Stimulated activated naive B cell treated with anti-CD40 and anti-IgM and Interleukin-4, amounts not matched to agents 10 μg/mL and 1 μg/mL and 100 μg/mL, for 72 hours (primary cell): ENCODE data around the gene VPS54.
A peak's percentile ranks its signal among the peaks of the same experiment; 100 is the strongest.

Experiments
- ATAC-seq, 2 donors: fragments of 150-1000 bp; cut with Tn5 transposase; replicated peaks; 2 replicates each; pipeline ENCODE4 v1.10.0; 2021; ENCODE audit warnings: moderate library complexity in 1 of 2
- DNase-seq: peaks from one replicate; pipeline ENCODE4 v3.0.0; 2021
- H3K27ac Mint-ChIP-seq: one replicate; pipeline ENCODE4 v1.8.0; 2022; ENCODE audit warnings: mild to moderate bottlenecking, mixed read lengths
- H3K27me3 Mint-ChIP-seq, 2 donors: one replicate each; pipeline ENCODE4 v1.8.0; 2022; ENCODE audit warnings: mixed read lengths in 2 of 2
- H3K36me3 Mint-ChIP-seq, 2 donors: one replicate each; pipeline ENCODE4 v1.8.0; 2022; ENCODE audit warnings: mixed read lengths in 2 of 2, mild to moderate bottlenecking in 1 of 2
- H3K4me1 Mint-ChIP-seq, 2 donors: one replicate each; pipeline ENCODE4 v1.8.0; 2022; ENCODE audit warnings: mixed read lengths in 2 of 2, mild to moderate bottlenecking in 1 of 2
- H3K4me3 Mint-ChIP-seq, 2 donors: one replicate each; pipeline ENCODE4 v1.8.0; 2022; ENCODE audit warnings: mild to moderate bottlenecking in 2 of 2, mixed read lengths in 2 of 2, moderate library complexity in 1 of 2
- H3K9me3 Mint-ChIP-seq, 2 donors: one replicate each; pipeline ENCODE4 v1.8.0; 2022; ENCODE audit warnings: mixed read lengths in 2 of 2, mild to moderate bottlenecking in 1 of 2

The VPS54 gene

DNA sequence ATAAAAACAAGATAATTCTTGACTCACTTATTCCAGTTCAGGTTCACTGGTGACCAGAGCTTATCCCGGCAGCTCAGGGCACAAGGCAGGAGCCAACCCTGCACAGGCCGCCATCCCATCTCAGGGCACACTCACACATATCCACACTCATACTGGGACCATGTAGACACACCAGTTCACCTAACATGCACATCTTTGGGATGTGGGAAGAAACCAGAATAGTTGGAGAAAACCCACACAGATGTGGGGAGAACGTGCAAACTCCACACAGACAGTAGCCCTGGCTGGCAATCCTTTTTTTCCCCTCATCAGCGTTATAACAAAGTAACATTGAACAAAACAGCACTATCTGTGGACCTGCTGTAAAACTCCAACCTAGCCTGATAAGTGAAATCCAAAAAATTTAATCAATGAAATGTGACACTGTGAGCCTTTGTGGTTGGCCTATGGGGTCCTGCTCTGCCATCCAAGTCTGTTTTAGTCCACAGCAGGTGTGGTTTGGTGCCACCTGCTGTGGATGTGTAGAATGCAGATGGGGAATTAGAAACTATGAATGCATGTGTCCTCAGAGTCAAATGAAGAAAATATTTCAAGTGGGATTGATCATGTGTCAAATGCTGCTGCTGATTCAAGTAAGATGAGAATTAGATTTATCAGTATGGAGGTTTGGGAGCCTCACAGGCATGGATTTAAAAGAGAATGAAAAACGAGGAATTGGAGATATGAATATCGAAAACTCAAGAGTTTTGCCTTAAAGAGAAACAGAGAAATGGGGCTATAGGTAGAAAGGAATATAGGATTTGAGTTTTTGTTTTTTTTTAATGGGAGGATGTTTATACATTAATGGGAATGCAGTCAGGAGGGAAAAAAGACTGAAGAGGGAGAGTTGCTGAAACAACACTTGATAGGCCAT lies 130.5 kb downstream of the VPS54 start:
- no peaks in the 10 kb centered on the region for H3K27me3 Mint-ChIP-seq
- no peaks in the 10 kb centered on the region for H3K9me3 Mint-ChIP-seq
- no peak overlapping the region for H3K4me3 Mint-ChIP-seq
- peak; percentile 73 to 78 for ATAC-seq
- no peak overlapping the region for H3K27ac Mint-ChIP-seq
- peak; percentile 3 for DNase-seq
- peaks cover 0 to 1% of the 10 kb centered on the region in 2 donors for H3K4me1 Mint-ChIP-seq
- peaks cover 26 to 33% of the 10 kb centered on the region in 2 donors for H3K36me3 Mint-ChIP-seq

DNA sequence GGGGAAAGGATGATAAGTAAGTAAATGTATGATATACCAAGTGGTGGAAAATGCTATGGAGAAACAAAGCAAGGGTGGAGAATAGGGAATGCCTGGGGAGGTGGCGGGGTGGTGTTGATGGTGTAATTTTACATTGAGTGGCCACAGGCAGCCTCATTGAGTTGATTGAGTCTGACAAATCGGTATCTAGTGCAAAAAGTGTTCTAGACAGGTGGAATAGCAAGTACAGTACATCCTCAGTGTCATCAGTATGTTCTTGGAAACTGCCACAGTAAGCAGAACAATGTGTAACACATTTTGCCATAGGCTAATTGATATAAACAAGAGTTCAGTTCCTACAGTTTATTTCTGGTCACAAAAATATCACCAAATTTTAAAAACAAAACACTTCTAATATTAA lies 131.2 kb downstream of the VPS54 start:
- ATAC-seq (no peak), DNase-seq (no peak)
- H3K4me1 Mint-ChIP-seq = peaks cover 0 to 1% of the 10 kb centered on the region in 2 donors
- H3K27ac Mint-ChIP-seq = peak overlapping the region; percentile 20
- H3K36me3 Mint-ChIP-seq = peaks cover 21 to 32% of the 10 kb centered on the region in 2 donors
- H3K9me3 Mint-ChIP-seq = no peaks in the 10 kb centered on the region
- H3K27me3 Mint-ChIP-seq = no peaks in the 10 kb centered on the region
- H3K4me3 Mint-ChIP-seq = no peak overlapping the region

GRCh38 chr2:63886445-63886844 lies 132.8 kb downstream of the VPS54 start:
- Mint-ChIP-seq H3K9me3 (no peaks in the 10 kb centered on the region), H3K4me1 (peaks cover 0 to 1% of the 10 kb centered on the region in 2 donors), H3K27me3 (no peaks in the 10 kb centered on the region), H3K4me3 (no peak overlapping the region), H3K36me3 (peaks cover 21 to 34% of the 10 kb centered on the region in 2 donors), H3K27ac (no peak overlapping the region)
- no peak for DNase-seq
- ATAC-seq = no peak

DNA sequence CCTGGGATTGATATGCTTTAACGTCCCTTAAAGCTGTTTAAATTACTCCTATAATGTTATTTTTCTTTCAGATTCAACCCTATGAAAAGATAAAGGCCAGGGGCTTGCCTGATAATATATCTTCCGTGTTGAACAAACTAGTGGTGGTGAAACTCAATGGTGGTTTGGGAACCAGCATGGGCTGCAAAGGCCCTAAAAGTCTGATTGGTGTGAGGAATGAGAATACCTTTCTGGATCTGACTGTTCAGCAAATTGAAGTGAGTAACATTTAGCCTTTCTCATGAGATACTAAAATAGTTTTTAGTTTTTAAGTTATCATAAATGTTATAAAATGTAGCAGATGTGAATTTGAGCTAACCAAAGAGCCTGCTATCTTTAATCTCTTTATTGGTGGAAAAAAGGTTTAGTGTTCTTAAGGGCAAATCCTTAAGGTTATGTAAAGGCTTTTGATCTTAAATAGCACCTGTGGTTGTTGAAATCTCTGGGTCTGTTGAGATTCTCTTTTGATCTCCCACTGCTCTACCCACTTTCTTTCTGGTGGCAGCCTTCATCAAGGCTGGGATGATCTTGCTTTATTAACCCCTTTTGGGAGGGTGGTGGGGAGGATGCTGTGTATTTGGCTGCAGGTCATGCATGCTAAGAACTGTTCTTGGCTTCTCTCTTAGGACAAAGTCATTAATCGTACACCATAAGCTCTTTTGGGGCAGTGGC lies 136.7 kb downstream of the VPS54 start:
- peak overlapping the region; percentile 42 for H3K27ac Mint-ChIP-seq
- H3K4me3 Mint-ChIP-seq = no peak overlapping the region
- H3K9me3 Mint-ChIP-seq = no peaks in the 10 kb centered on the region
- peaks cover 0 to 3% of the 10 kb centered on the region in 2 donors for H3K4me1 Mint-ChIP-seq
- peaks cover 13 to 30% of the 10 kb centered on the region in 2 donors for H3K36me3 Mint-ChIP-seq
- no peak for DNase-seq
- H3K27me3 Mint-ChIP-seq = no peaks in the 10 kb centered on the region
- ATAC-seq = no peak

GRCh38 chr2:63881205-63881604 lies 138.0 kb downstream of the VPS54 start:
- H3K4me3 Mint-ChIP-seq = no peak overlapping the region
- DNase-seq (no peak), ATAC-seq (no peak)
- peak overlapping the region; percentile 81 for H3K27ac Mint-ChIP-seq
- H3K36me3 Mint-ChIP-seq = peaks cover 14 to 38% of the 10 kb centered on the region in 2 donors
- H3K9me3 Mint-ChIP-seq = no peaks in the 10 kb centered on the region
- peaks cover 2 to 3% of the 10 kb centered on the region in 2 donors for H3K4me1 Mint-ChIP-seq
- no peaks in the 10 kb centered on the region for H3K27me3 Mint-ChIP-seq

- DNase-seq (no peak), ATAC-seq (no peak)
- peak overlapping the region; percentile 2 for H3K27ac Mint-ChIP-seq
- no peak overlapping the region for H3K4me3 Mint-ChIP-seq
- no peaks in the 10 kb centered on the region for H3K9me3 Mint-ChIP-seq
- peaks cover 16 to 42% of the 10 kb centered on the region in 2 donors for H3K36me3 Mint-ChIP-seq
- no peaks in the 10 kb centered on the region for H3K27me3 Mint-ChIP-seq
- peaks cover 3 to 8% of the 10 kb centered on the region in 2 donors for H3K4me1 Mint-ChIP-seq
Measured at GRCh38 chr2:63880625-63881024, 138.6 kb downstream of the VPS54 start.

DNA sequence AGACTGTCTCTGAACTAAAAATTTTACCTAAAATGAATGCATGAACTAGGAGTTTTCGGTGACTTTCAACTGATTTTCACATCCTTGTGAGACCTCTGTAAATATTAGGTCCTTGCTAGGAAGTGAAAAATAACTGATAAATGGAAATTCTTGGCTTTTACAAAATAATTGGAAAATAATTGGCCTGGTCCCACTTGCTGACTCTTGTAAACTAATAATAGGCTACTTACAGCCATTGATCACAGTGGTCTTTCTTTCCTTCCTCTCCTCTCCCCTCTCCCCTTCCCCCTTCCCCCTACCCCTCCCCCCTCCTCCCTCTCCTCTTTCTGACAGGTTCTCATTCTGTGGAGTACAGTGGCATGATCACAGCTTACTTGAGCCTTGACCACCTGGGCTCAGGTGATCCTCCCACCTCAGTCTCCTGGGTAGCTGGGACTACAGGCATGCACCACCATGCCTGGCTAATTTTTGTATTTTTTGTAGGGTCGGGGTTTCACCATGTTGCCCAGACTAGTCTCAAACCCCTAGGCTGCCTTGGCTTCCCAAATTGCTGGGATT lies 139.3 kb downstream of the VPS54 start:
- ATAC-seq (no peak), DNase-seq (no peak)
- H3K36me3 Mint-ChIP-seq = peaks cover 17 to 43% of the 10 kb centered on the region in 2 donors
- no peaks in the 10 kb centered on the region for H3K9me3 Mint-ChIP-seq
- peaks cover 3 to 10% of the 10 kb centered on the region in 2 donors for H3K4me1 Mint-ChIP-seq
- H3K27me3 Mint-ChIP-seq = no peaks in the 10 kb centered on the region
- H3K27ac Mint-ChIP-seq = no peak overlapping the region
- H3K4me3 Mint-ChIP-seq = no peak overlapping the region

DNA sequence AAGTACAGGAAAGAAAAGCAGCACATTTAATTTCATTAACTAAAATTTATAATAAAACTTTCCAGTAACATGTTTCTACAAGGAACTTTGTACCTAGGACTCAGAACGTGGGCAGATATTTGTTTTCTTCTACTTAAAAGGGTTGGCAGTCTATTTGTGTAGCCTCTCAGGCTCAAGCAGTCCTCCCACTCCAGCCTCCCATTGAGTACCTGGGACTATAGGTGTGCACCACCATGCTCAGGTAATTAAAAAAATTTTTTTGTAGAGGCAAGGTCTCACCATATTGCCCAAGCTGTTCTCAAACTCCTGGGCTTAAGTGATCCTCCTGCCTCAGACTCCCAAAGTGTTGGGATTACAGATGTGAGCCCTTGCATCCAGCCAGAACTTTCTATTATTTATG lies 140.7 kb downstream of the VPS54 start:
- ATAC-seq (no peak), DNase-seq (no peak)
- H3K4me3 Mint-ChIP-seq = no peak overlapping the region
- H3K36me3 Mint-ChIP-seq = peaks cover 16 to 46% of the 10 kb centered on the region in 2 donors
- no peaks in the 10 kb centered on the region for H3K27me3 Mint-ChIP-seq
- H3K9me3 Mint-ChIP-seq = peaks cover 0 to 2% of the 10 kb centered on the region in 2 donors
- H3K4me1 Mint-ChIP-seq = peaks cover 8 to 17% of the 10 kb centered on the region in 2 donors
- H3K27ac Mint-ChIP-seq = no peak overlapping the region

GRCh38 chr2:63876311-63876710 lies 142.9 kb downstream of the VPS54 start:
- no peak overlapping the region for H3K4me3 Mint-ChIP-seq
- DNase-seq = no peak
- H3K36me3 Mint-ChIP-seq = peaks cover 24 to 52% of the 10 kb centered on the region in 2 donors
- ATAC-seq = no peak
- no peak overlapping the region for H3K27ac Mint-ChIP-seq
- peaks cover 0 to 5% of the 10 kb centered on the region in 2 donors for H3K9me3 Mint-ChIP-seq
- H3K4me1 Mint-ChIP-seq = peaks cover 8 to 17% of the 10 kb centered on the region in 2 donors
- H3K27me3 Mint-ChIP-seq = no peaks in the 10 kb centered on the region

DNA sequence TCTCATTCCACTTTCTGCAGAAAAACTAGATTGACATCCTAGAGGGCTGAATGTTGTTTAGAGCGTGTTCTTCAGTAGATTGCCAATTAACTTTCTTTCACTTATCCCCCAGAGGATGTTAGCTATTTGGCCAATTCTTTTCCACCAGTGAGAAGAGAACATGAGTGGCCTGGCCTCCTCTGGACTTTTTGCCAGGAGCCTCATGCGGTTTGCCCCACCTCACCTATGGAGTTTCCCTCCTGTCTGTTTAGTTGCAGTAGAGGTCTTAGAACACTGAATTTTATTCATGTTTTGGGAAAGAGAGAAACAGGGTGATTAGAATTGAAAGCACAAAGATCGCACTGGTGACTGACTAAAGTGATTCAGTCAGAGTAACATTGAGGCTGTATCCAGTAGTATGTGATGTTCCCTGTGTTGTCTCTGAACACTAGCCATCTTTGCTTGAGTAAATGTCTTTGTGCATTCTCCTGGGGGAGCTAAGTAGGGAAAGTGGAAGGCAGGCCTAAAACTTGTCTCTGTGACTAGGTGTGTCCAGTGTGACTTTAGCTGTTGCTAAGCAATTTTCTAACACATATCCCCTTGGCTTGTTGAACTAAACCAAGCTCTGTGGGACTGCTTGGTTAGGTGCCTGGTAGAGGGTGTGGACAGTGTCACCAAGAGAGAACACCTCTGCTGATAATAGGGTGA lies 143.5 kb downstream of the VPS54 start:
- Mint-ChIP-seq H3K4me3 (no peak overlapping the region), H3K36me3 (peaks cover 24 to 46% of the 10 kb centered on the region in 2 donors), H3K27ac (no peak overlapping the region), H3K9me3 (peaks cover 0 to 5% of the 10 kb centered on the region in 2 donors), H3K27me3 (no peaks in the 10 kb centered on the region), H3K4me1 (peaks cover 6 to 17% of the 10 kb centered on the region in 2 donors)
- ATAC-seq (no peak), DNase-seq (no peak)

DNA sequence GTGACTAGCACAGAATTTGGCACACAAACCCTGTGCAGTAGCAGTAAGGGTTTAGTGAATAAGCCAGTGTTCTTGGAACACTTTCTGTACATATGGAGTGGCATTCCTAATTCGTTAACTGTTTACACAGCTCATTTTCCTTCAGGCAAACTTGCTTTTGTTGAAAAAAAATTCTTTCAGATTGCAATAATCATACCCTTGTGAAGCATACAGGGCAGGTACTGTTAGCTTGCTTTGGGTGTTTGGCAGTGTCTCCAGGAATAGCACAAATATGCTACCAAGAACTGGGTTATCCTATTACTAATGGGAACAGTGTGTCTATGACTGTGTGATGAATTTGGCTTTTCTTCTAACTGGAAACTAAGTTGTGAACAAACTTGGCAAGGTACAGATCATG lies 144.1 kb downstream of the VPS54 start:
- no peaks in the 10 kb centered on the region for H3K27me3 Mint-ChIP-seq
- H3K4me3 Mint-ChIP-seq = no peak overlapping the region
- H3K4me1 Mint-ChIP-seq = peaks cover 5 to 17% of the 10 kb centered on the region in 2 donors
- H3K36me3 Mint-ChIP-seq = peaks cover 24 to 44% of the 10 kb centered on the region in 2 donors
- no peak overlapping the region for H3K27ac Mint-ChIP-seq
- DNase-seq (no peak), ATAC-seq (no peak)
- peaks cover 0 to 5% of the 10 kb centered on the region in 2 donors for H3K9me3 Mint-ChIP-seq

DNA sequence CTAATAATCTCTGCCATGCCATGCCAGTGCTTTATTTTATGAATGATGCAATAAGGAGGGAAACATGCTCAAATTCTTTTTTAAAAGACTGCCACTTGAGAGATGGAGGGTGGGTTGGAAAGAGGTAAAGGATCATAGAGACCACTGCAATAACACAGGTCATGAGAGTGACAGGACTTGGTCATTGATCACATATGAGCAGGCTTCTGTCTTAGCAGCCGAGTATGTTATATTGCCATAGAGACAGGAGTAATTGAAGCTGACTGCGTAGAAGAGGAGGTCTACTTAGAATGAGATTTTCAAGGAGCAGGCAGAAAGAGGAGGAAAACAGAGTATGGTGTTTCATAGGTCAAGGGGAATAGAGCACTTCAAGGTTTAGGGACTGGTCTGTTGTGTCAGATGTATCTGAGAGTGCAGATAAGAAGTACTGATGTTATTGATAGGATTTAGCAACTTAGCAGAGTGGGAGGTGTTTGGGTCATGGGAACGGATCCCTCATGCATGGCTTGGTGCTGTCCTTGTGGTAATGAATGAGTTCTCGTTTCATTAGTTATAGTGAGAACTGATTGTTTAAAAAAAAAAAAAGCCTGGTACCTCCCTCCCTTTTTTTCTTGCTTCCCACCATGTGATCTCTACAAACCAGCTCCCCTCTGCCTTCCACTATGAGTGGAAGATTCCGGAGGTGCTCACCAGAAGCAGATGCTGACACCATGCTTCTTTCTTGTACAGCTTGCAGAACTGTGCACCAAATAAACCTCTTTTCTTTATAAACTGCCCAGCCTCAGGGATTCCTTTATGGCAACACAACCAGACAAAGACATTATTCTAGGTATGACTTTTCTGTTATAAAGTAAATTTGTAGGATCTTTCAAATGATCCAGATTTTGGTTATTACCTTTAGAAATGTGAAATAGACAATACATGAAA lies 144.8 kb downstream of the VPS54 start:
- Mint-ChIP-seq H3K27ac (no peak overlapping the region), H3K4me1 (peaks cover 5 to 17% of the 10 kb centered on the region in 2 donors), H3K27me3 (no peaks in the 10 kb centered on the region), H3K4me3 (no peak overlapping the region), H3K36me3 (peaks cover 24 to 44% of the 10 kb centered on the region in 2 donors), H3K9me3 (peaks cover 0 to 5% of the 10 kb centered on the region in 2 donors)
- no peak for ATAC-seq
- DNase-seq = no peak
